ENCODE results near the gene CTIF. TPM values are rescaled to one million over a fixed set of nuclear protein-coding genes. Genes with fewer than 3 reads are reported as not detected.

The CTIF gene
- total RNA-seq, 6 donors from 2014 or later, result 32.1 to 62.4 (median 47.8) TPM

DNA sequence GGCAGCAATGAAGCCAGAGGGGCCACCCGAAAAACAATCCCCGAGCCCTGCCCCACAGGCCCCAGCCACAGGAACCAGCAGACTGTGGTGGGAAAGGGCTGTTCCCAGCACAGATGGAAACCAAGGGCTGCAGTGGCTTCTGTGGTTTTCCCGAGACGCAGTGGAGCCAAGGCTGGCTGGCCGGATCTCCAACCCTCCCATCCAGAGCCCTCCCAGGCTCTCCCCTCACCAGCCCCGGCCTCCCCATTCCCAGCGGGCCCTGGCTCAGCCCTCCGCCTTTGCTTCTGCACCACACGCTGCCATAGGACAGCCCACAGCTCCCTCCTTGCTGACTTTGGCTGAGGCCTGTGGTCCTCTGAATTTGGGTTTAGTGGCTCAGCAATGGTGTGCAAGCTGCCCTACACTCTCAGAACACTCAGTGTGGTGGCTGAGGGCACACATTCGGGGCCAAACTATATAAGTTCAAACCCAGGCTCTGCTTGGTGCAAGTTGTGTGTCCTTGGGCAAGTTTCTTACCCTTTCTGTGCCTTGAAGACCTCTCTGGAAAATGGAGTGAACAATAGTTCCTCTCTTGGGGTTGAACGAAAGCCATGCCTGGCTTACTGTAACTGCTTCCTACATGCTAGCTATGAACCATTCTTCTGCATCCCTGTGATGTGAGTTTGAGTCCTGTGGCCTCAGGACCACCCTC is 211.8 kb downstream of the CTIF start:
- ATAC-seq (ENCODE audit: low FRiP score in 2 of 2) (peak in 1 of 2 donors; percentile 70), DNase-seq (peak in 1 of 2 donors; percentile 52)
- Histone ChIP-seq H3K27me3 (no peaks in the 10 kb centered on the region), H3K4me1 (peaks cover 0 to 9% (median 6%) of the 10 kb centered on the region in 4 donors), H3K9me3 (no peaks in the 10 kb centered on the region), H3K4me3 (no peak overlapping the region), H3K27ac (no peak overlapping the region), H3K36me3 (no peaks in the 10 kb centered on the region)
- no peak for TF ChIP-seq POLR2A (IDR thresholded peaks at IDR 0.05)
- TF ChIP-seq, protein P1, sequence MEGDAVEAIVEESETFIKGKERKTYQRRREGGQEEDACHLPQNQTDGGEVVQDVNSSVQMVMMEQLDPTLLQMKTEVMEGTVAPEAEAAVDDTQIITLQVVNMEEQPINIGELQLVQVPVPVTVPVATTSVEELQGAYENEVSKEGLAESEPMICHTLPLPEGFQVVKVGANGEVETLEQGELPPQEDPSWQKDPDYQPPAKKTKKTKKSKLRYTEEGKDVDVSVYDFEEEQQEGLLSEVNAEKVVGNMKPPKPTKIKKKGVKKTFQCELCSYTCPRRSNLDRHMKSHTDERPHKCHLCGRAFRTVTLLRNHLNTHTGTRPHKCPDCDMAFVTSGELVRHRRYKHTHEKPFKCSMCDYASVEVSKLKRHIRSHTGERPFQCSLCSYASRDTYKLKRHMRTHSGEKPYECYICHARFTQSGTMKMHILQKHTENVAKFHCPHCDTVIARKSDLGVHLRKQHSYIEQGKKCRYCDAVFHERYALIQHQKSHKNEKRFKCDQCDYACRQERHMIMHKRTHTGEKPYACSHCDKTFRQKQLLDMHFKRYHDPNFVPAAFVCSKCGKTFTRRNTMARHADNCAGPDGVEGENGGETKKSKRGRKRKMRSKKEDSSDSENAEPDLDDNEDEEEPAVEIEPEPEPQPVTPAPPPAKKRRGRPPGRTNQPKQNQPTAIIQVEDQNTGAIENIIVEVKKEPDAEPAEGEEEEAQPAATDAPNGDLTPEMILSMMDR (IDR thresholded peaks at IDR 0.05), result no peak
- no peak for TF ChIP-seq EP300 (IDR thresholded peaks at IDR 0.05)
- no peak for TF ChIP-seq POLR2AphosphoS5 (IDR thresholded peaks at IDR 0.05)
- 64 to 77% methylated on average over 4 to 11 of the region's 11 CpGs for WGBS, 2 donors

- H3K27me3 ChIP-seq, result no peaks in the 10 kb centered on the region
- DNase-seq (no peak), ATAC-seq (ENCODE audit: low FRiP score in 2 of 2) (no peak)
- peaks cover 0 to 9% (median 6%) of the 10 kb centered on the region in 4 donors for H3K4me1 ChIP-seq
- WGBS, 2 donors, result 71 to 85% methylated on average over 8 of the region's 8 CpGs
- H3K27ac ChIP-seq, result no peak overlapping the region
- no peak overlapping the region for H3K4me3 ChIP-seq
- no peaks in the 10 kb centered on the region for H3K9me3 ChIP-seq
- no peak for TF ChIP-seq POLR2AphosphoS5 (IDR thresholded peaks at IDR 0.05)
- no peak for TF ChIP-seq EP300 (IDR thresholded peaks at IDR 0.05)
- TF ChIP-seq POLR2A (IDR thresholded peaks at IDR 0.05), result no peak
- H3K36me3 ChIP-seq, result no peaks in the 10 kb centered on the region
Measured at GRCh38 chr18:48751727-48752468, 213.1 kb downstream of the CTIF start.

- Histone ChIP-seq H3K9me3 (no peaks in the 10 kb centered on the region), H3K27ac (no peak overlapping the region), H3K36me3 (no peaks in the 10 kb centered on the region), H3K4me3 (no peak overlapping the region), H3K4me1 (peaks cover 0 to 9% (median 6%) of the 10 kb centered on the region in 4 donors), H3K27me3 (no peaks in the 10 kb centered on the region)
- DNase-seq (no peak), ATAC-seq (ENCODE audit: low FRiP score in 2 of 2) (no peak)
- TF ChIP-seq, protein P1 (IDR thresholded peaks at IDR 0.05), result no peak
- no peak for TF ChIP-seq EP300 (IDR thresholded peaks at IDR 0.05)
- no peak for TF ChIP-seq POLR2AphosphoS5 (IDR thresholded peaks at IDR 0.05)
- no peak for TF ChIP-seq POLR2A (IDR thresholded peaks at IDR 0.05)
- WGBS, 2 donors, result 97 to 100% methylated on average over 5 to 8 of the region's 8 CpGs
Measured at GRCh38 chr18:48752478-48752877, 213.6 kb downstream of the CTIF start.

- Histone ChIP-seq H3K27me3 (no peaks in the 10 kb centered on the region), H3K27ac (no peak overlapping the region), H3K4me3 (no peak overlapping the region), H3K4me1 (peaks cover 0 to 9% (median 6%) of the 10 kb centered on the region in 4 donors), H3K36me3 (peaks cover 0 to 2% (median under 1%) of the 10 kb centered on the region in 4 donors), H3K9me3 (no peaks in the 10 kb centered on the region)
- 96% methylated on average over 8 of the region's 8 CpGs for WGBS, 2 donors
- DNase-seq (no peak), ATAC-seq (ENCODE audit: low FRiP score in 2 of 2) (no peak)
- TF ChIP-seq, protein P1 (IDR thresholded peaks at IDR 0.05), result no peak
- no peak for TF ChIP-seq POLR2A (IDR thresholded peaks at IDR 0.05)
- TF ChIP-seq EP300 (IDR thresholded peaks at IDR 0.05), result no peak
- no peak for TF ChIP-seq POLR2AphosphoS5 (IDR thresholded peaks at IDR 0.05)
Measured at GRCh38 chr18:48752928-48753327, 214.1 kb downstream of the CTIF start.

- H3K4me3 ChIP-seq, result no peak overlapping the region
- no peak for ATAC-seq (ENCODE audit: low FRiP score in 2 of 2)
- no peak for TF ChIP-seq POLR2A (IDR thresholded peaks at IDR 0.05)
- TF ChIP-seq, protein P1 (IDR thresholded peaks at IDR 0.05), result no peak
- TF ChIP-seq POLR2AphosphoS5 (IDR thresholded peaks at IDR 0.05), result no peak
- TF ChIP-seq EP300 (IDR thresholded peaks at IDR 0.05), result no peak
- DNase-seq, result no peak
- WGBS, 2 donors, result 90 to 92% methylated on average over 11 of the region's 11 CpGs
- H3K9me3 ChIP-seq, result no peaks in the 10 kb centered on the region
- no peaks in the 10 kb centered on the region for H3K27me3 ChIP-seq
- H3K4me1 ChIP-seq, result peaks cover 0 to 9% (median 6%) of the 10 kb centered on the region in 4 donors
- peaks cover 0 to 10% (median 7%) of the 10 kb centered on the region in 4 donors for H3K36me3 ChIP-seq
- H3K27ac ChIP-seq, result no peak overlapping the region
Measured at GRCh38 chr18:48753691-48754090, 214.9 kb downstream of the CTIF start.
